Testis (tissue), 2 donors: ENCODE measurements around the gene FLAD1.

Experiments
- CTCF ChIP-seq, 3 experiments: fragments of 450-650 bp in 2 of 3; fragments of 200-600 bp in 1 of 3; sonication (generic) in 1 of 3; IDR thresholded peaks; one replicate each; pipeline ENCODE4 v1.5.1; 2016 to 2019; ENCODE audit warnings: antibody characterized with exemption in 3 of 3, mild to moderate bottlenecking in 2 of 3, moderate library complexity in 1 of 3
- POLR2A ChIP-seq: fragments of 450-650 bp; IDR thresholded peaks from one replicate; pipeline ENCODE4 v1.6.1; 2017; ENCODE audit warnings: antibody characterized with exemption, mild to moderate bottlenecking, moderate library complexity

- TF ChIP-seq CTCF (IDR thresholded peaks at IDR 0.05) (no peak), POLR2A (no peak)
Observed at GRCh38 chr1:155026154-155026553, 43.0 kb downstream of the FLAD1 start.
